VCaP (cell line): ENCODE measurements around the gene RAB6B.

Source experiments
- H3K27ac ChIP-seq: fragments of 450-650 bp; 2 replicates; pipeline ENCODE4 v1.5.1; 2017
- CTCF ChIP-seq: fragments of 450-650 bp; conservative IDR thresholded peaks from 2 replicates; pipeline ENCODE4 v1.5.1; 2017; ENCODE audit warnings: mild to moderate bottlenecking, moderate library complexity

The RAB6B gene

GRCh38 chr3:133917144-133917543 lies 21.5 kb upstream of the RAB6B start:
- no peak for TF ChIP-seq CTCF
- no peak overlapping the region for H3K27ac ChIP-seq

GRCh38 chr3:133915685-133916658 lies 20.3 kb upstream of the RAB6B start:
- no peak for TF ChIP-seq CTCF
- H3K27ac ChIP-seq: no peak overlapping the region

- no peak for TF ChIP-seq CTCF
- H3K27ac ChIP-seq: no peak overlapping the region
Observed at GRCh38 chr3:133914839-133915600, 19.3 kb upstream of the RAB6B start.

- H3K27ac ChIP-seq: peak overlapping the region; percentile 37
- TF ChIP-seq CTCF: peak; percentile 56
Observed at GRCh38 chr3:133910422-133910821, 14.7 kb upstream of the RAB6B start.

GRCh38 chr3:133905376-133905775 lies 9.7 kb upstream of the RAB6B start:
- TF ChIP-seq CTCF: no peak

GRCh38 chr3:133901847-133902246 lies 6.2 kb upstream of the RAB6B start:
- TF ChIP-seq CTCF: no peak

More at GRCh38 chr3:133905376-133905775, 9.7 kb upstream of the RAB6B start:
- H3K27ac ChIP-seq: no peak overlapping the region

GRCh38 chr3:133901083-133901482 lies 5.4 kb upstream of the RAB6B start:
- 0 out of 2 replicates have a peak, but pooled peaks have one; percentile 11 for TF ChIP-seq CTCF

More at GRCh38 chr3:133901847-133902246, 6.2 kb upstream of the RAB6B start:
- H3K27ac ChIP-seq: no peak overlapping the region

More at GRCh38 chr3:133901083-133901482, 5.4 kb upstream of the RAB6B start:
- no peak overlapping the region for H3K27ac ChIP-seq
